SJCRH30 (cell line): ENCODE results near the gene LPIN3. TPM values are rescaled to one million over a fixed set of nuclear protein-coding genes. Genes with fewer than 3 reads are reported as not detected.
A peak's percentile ranks its signal among the peaks of the same experiment; 100 is the strongest.

ENCODE experiments used
- DNase-seq, 2 experiments: peaks; one replicate each; pipeline ENCODE4 v3.0.0-alpha.2; 2015 to 2020
- H3K27ac ChIP-seq: fragments of 250-450 bp; sonication (Bioruptor Pico); 2 replicates; pipeline ENCODE4 v1.5.1; 2020; ENCODE audit warnings: mild to moderate bottlenecking, moderate library complexity
- H3K27me3 ChIP-seq: fragments of 250-450 bp; sonication (Bioruptor Pico); 2 replicates; pipeline ENCODE4 v1.5.1; 2020; ENCODE audit warnings: mild to moderate bottlenecking, moderate library complexity
- H3K36me3 ChIP-seq: fragments of 250-450 bp; sonication (Bioruptor Pico); 2 replicates; pipeline ENCODE4 v1.5.1; 2020; ENCODE audit warnings: mild to moderate bottlenecking, moderate library complexity
- H3K4me1 ChIP-seq: fragments of 250-450 bp; sonication (Bioruptor Pico); 2 replicates; pipeline ENCODE4 v1.5.1; 2020; ENCODE audit warnings: mild to moderate bottlenecking, moderate library complexity
- H3K4me3 ChIP-seq: fragments of 250-450 bp; sonication (Bioruptor Pico); 2 replicates; pipeline ENCODE4 v1.5.1; 2020; ENCODE audit warnings: mild to moderate bottlenecking, moderate library complexity
- H3K9me3 ChIP-seq: fragments of 250-450 bp; sonication (Bioruptor Pico); replicated peaks from 2 replicates; pipeline ENCODE4 v1.5.1; 2020; ENCODE audit warnings: mild to moderate bottlenecking, moderate library complexity
- total RNA-seq: library from RNA; depleted of rRNA; stranded (reverse); fragments of >200 nt; shearing (Covaris generic); gene quantifications from 2 replicates; pipeline ENCODE4 v1.2.3, GENCODE V29; 2014; rRNA removed

Gene LPIN3
- total RNA-seq, 1 experiment from 2014 or later = 2.3 TPM

DNA sequence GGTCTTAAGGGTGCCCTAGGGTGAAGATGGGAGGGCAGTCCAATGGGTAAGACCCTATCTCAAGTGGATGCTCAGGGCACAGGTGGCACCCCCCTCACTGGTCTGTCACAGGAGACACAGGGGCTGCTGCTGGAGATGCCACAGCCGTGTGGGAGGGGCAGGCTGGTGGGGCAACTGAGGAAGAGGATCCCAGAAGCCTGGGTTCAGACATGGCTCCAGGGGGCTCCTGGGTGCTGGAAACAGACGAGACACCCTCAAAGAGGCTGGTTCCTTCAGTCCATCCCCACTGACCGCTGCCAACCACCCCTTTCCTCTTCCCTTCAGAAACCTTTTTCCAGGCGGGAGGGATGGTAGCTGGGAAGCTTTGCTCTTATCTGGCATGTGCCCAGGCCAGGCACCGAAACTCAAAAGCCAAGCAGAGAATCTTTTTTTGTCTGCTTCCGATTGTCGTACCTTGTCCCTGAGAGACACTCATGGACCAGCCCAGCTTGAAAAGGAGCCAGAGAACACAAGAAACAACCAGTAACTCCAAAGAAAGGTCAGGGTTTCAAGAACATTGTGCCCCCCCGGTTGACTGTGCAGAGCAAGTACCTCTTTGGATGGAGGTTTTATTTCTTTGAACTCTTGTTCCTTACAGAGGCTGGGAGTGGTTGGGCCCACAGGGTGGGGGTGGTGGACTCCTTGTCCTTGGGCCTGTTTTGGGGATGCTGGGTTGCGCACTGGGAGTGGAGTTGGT lies 54.5 kb downstream of the LPIN3 start:
- Histone ChIP-seq H3K4me3 (no peak overlapping the region), H3K27ac (no peak overlapping the region), H3K27me3 (no peaks in the 10 kb centered on the region), H3K9me3 (no peaks in the 10 kb centered on the region), H3K36me3 (no peaks in the 10 kb centered on the region), H3K4me1 (peaks cover 38% of the 10 kb centered on the region)
- DNase-seq = no peak

- no peak overlapping the region for H3K4me3 ChIP-seq
- no peaks in the 10 kb centered on the region for H3K9me3 ChIP-seq
- peak; percentile 57 to 78 for DNase-seq
- H3K27ac ChIP-seq = no peak overlapping the region
- H3K4me1 ChIP-seq = peaks cover 38% of the 10 kb centered on the region
- H3K27me3 ChIP-seq = no peaks in the 10 kb centered on the region
- H3K36me3 ChIP-seq = no peaks in the 10 kb centered on the region
These were observed 55.3 kb downstream of the LPIN3 start for GRCh38 chr20:41395667-41396664.

GRCh38 chr20:41398408-41398807 lies 57.8 kb downstream of the LPIN3 start:
- Histone ChIP-seq H3K27me3 (no peaks in the 10 kb centered on the region), H3K27ac (no peak overlapping the region), H3K9me3 (no peaks in the 10 kb centered on the region), H3K4me1 (peaks cover 16% of the 10 kb centered on the region), H3K4me3 (no peak overlapping the region), H3K36me3 (peaks cover 10% of the 10 kb centered on the region)
- peak in 1 of 2 experiments; percentile 36 for DNase-seq

DNA sequence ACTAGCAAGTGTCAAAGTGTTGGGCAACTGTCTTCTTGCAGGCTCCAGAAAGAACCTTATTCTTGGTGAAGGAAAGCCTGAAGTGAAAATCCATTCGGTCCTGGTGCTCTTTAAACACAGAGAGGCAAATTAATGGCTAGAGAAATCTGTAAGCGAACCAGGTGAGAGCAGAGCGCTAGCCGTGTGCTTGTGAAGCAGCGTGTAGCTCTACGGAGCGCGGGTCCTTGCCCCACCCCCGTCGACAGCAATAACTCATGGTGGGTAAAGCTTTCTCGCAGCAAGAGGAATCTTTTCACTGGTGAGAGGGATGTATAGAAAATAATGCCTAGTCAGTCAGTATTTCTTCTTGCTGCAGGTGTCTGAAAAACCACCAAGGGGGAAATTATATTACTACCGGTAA lies 63.0 kb downstream of the LPIN3 start:
- DNase-seq = no peak
- Histone ChIP-seq H3K4me1 (peaks cover 15% of the 10 kb centered on the region), H3K27me3 (no peaks in the 10 kb centered on the region), H3K9me3 (no peaks in the 10 kb centered on the region), H3K27ac (no peak overlapping the region), H3K4me3 (no peak overlapping the region), H3K36me3 (peaks cover 32% of the 10 kb centered on the region)

DNA sequence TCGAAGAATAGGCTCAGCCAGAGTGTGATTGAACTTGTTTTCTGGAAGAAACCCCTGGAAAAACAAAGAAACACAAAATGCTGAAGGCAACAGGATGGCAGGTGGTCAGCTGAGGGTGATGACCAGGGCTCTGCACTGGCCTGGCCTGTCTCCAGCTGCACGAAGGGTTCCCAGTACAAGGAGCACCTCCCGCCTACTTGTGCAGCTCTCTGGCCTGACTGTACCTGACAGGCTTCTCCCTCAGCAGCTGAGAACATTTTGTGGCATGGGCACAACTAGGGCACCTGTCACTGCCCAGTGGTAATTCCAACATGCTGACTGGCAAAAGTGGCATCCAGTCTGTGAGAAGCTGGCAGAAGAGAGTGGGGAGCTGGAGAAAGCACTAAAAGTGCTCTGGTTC lies 64.8 kb downstream of the LPIN3 start:
- peaks cover 29% of the 10 kb centered on the region for H3K4me1 ChIP-seq
- H3K27ac ChIP-seq = no peak overlapping the region
- H3K27me3 ChIP-seq = no peaks in the 10 kb centered on the region
- H3K36me3 ChIP-seq = peaks cover 41% of the 10 kb centered on the region
- no peak overlapping the region for H3K4me3 ChIP-seq
- DNase-seq = no peak
- no peaks in the 10 kb centered on the region for H3K9me3 ChIP-seq

- Histone ChIP-seq H3K36me3 (peaks cover 41% of the 10 kb centered on the region), H3K27ac (no peak overlapping the region)
These were observed 65.7 kb downstream of the LPIN3 start for GRCh38 chr20:41406353-41406752.

DNA sequence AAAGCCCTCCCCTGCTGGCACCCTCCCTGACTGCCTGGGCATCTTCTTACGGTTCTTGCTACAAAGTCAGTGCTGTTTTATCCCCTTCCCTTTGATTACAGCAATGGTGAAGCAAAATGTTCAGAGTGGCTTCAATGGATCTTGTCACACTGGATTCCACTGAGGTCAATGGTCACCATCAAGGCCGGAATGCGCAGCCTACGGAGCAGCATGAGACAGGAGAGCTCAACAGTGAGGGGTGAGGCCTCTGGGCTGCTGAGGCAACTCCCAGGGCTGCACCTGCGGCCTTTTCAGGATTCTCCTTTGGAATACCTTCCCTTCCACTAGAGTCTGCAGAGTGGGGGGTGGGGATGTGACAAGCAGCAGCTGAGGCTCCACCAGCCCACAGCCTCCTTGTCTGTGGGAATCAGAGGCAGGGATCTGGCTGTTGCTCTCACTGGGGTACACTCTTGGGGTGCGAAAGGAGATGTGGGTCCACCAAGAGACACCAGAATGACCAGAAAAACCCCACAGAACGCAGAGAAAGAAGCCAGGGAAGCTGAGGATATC lies 66.3 kb downstream of the LPIN3 start:
- peaks cover 29% of the 10 kb centered on the region for H3K4me1 ChIP-seq
- no peak overlapping the region for H3K27ac ChIP-seq
- no peak overlapping the region for H3K4me3 ChIP-seq
- DNase-seq = no peak
- H3K36me3 ChIP-seq = peaks cover 41% of the 10 kb centered on the region
- H3K27me3 ChIP-seq = no peaks in the 10 kb centered on the region
- no peaks in the 10 kb centered on the region for H3K9me3 ChIP-seq

More at GRCh38 chr20:41406353-41406752, 65.7 kb downstream of the LPIN3 start:
- peaks cover 29% of the 10 kb centered on the region for H3K4me1 ChIP-seq
- H3K4me3 ChIP-seq = no peak overlapping the region
- H3K9me3 ChIP-seq = no peaks in the 10 kb centered on the region
- H3K27me3 ChIP-seq = no peaks in the 10 kb centered on the region
- DNase-seq = no peak

GRCh38 chr20:41407607-41408006 lies 67.0 kb downstream of the LPIN3 start:
- H3K9me3 ChIP-seq = no peaks in the 10 kb centered on the region
- no peaks in the 10 kb centered on the region for H3K27me3 ChIP-seq
- peak in 1 of 2 experiments; percentile 50 for DNase-seq
- peaks cover 37% of the 10 kb centered on the region for H3K36me3 ChIP-seq
- no peak overlapping the region for H3K4me3 ChIP-seq
- 0 out of 2 replicates have a peak overlapping the region, but pooled peaks have one; percentile 1 for H3K27ac ChIP-seq
- peaks cover 29% of the 10 kb centered on the region for H3K4me1 ChIP-seq

DNA sequence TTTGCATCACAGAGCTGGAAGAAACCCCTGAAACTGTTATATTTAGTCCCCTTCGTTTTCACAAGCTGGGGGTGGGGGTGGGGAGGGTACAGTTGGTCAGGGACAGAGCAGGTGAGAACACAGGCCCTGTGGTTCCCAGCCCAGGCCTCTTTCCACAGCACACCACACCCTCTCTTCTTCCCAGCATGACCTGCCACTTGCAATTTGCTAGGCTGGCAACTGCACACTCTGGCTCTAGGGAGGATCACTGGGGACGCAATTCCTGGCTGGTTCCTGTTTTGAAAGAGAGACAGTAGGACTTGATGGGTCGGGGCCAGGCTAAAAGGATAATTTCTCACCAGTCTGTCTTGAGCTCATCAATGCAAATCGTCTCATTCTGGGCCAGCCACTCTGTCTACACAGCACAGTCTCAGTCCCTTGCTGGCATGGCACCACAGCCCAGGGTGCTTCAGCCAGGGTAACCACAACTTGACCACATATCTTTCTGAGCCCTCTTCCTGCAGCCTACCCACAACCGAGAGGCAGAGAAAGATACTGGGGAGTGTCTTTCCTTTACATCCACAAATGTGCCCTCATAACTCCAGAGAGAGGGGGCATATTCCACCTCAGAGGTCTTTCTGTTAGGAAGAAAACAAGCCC lies 67.7 kb downstream of the LPIN3 start:
- H3K4me3 ChIP-seq = no peak overlapping the region
- peaks cover 29% of the 10 kb centered on the region for H3K4me1 ChIP-seq
- H3K36me3 ChIP-seq = peaks cover 32% of the 10 kb centered on the region
- H3K9me3 ChIP-seq = no peaks in the 10 kb centered on the region
- peak overlapping the region; percentile 54 for H3K27ac ChIP-seq
- no peaks in the 10 kb centered on the region for H3K27me3 ChIP-seq
- peak; percentile 37 to 56 for DNase-seq

GRCh38 chr20:41408986-41409385 lies 68.4 kb downstream of the LPIN3 start:
- no peaks in the 10 kb centered on the region for H3K27me3 ChIP-seq
- H3K4me1 ChIP-seq = peaks cover 29% of the 10 kb centered on the region
- H3K9me3 ChIP-seq = no peaks in the 10 kb centered on the region
- H3K36me3 ChIP-seq = peaks cover 25% of the 10 kb centered on the region
- no peak overlapping the region for H3K4me3 ChIP-seq
- DNase-seq = peak; percentile 98 to 99
- peak overlapping the region; percentile 54 for H3K27ac ChIP-seq

Other genes with a start within 250 kb of the LPIN3 start
- 163 and 196 TPM in 2 replicates for gene PLCG1, start 203.3 kb upstream of the LPIN3 start, total RNA-seq
- gene ZHX3, start 23.1 kb upstream of the LPIN3 start, total RNA-seq = 16.0 and 16.2 TPM in 2 replicates
- gene EMILIN3, start 26.0 kb downstream of the LPIN3 start, total RNA-seq = 11.7 and 12.0 TPM in 2 replicates